GM19193 (cell line): Measurements from ENCODE around the gene UBE2V1.

Experiments used
- POLR2A ChIP-seq: IDR thresholded peaks from 4 replicates; pipeline ENCODE4 v1.6.1; 2011; ENCODE audit not compliant: insufficient read depth, insufficient read length; ENCODE audit errors: extremely low read depth

UBE2V1 gene

GRCh38 chr20:50112512-50113419 lies at the start of gene UBE2V1:
TSS of gene UBE2V1 (minus strand) at chr20:50113150. CDS start at chr20:50113128, 22 bp downstream.
- TF ChIP-seq POLR2A, result peak; percentile 85

- TF ChIP-seq POLR2A, result peak; percentile 88
These were observed 40.8 kb upstream of the UBE2V1 start, which contains the start of gene PEDS1 for GRCh38 chr20:50153500-50154377. TSS of gene PEDS1 (minus strand) at chr20:50153723. CDS start at chr20:50153637, 86 bp downstream.

GRCh38 chr20:50153153-50153499 lies 40.2 kb upstream of the UBE2V1 start:
- no peak for TF ChIP-seq POLR2A

GRCh38 chr20:50152394-50153152 lies 39.6 kb upstream of the UBE2V1 start:
- TF ChIP-seq POLR2A, result no peak

GRCh38 chr20:50151034-50151743 lies 38.2 kb upstream of the UBE2V1 start:
- TF ChIP-seq POLR2A, result no peak

- TF ChIP-seq POLR2A, result no peak
These were observed 36.7 kb upstream of the UBE2V1 start for GRCh38 chr20:50149481-50150254.

- TF ChIP-seq POLR2A, result peak; percentile 45
These were observed 34.0 kb upstream of the UBE2V1 start for GRCh38 chr20:50146732-50147662.

GRCh38 chr20:50146214-50146613 lies 33.3 kb upstream of the UBE2V1 start:
- TF ChIP-seq POLR2A, result no peak

- TF ChIP-seq POLR2A, result no peak
These were observed 32.6 kb upstream of the UBE2V1 start for GRCh38 chr20:50145566-50145965.

- no peak for TF ChIP-seq POLR2A
These were observed 31.4 kb upstream of the UBE2V1 start for GRCh38 chr20:50144362-50144761.

- no peak for TF ChIP-seq POLR2A
These were observed 29.9 kb upstream of the UBE2V1 start for GRCh38 chr20:50142812-50143211.

GRCh38 chr20:50141811-50142561 lies 29.0 kb upstream of the UBE2V1 start:
- no peak for TF ChIP-seq POLR2A
